Measurements from ENCODE around the gene GRIK1. TPM values are rescaled to one million over a fixed set of nuclear protein-coding genes. Genes with fewer than 3 reads are reported as not detected.

GRIK1 gene
- total RNA-seq, 1 donor from 2014 or later: not detected

GRCh38 chr21:29658177-29658933, 281.4 kb downstream of the GRIK1 start:
- no peak for ATAC-seq

DNA sequence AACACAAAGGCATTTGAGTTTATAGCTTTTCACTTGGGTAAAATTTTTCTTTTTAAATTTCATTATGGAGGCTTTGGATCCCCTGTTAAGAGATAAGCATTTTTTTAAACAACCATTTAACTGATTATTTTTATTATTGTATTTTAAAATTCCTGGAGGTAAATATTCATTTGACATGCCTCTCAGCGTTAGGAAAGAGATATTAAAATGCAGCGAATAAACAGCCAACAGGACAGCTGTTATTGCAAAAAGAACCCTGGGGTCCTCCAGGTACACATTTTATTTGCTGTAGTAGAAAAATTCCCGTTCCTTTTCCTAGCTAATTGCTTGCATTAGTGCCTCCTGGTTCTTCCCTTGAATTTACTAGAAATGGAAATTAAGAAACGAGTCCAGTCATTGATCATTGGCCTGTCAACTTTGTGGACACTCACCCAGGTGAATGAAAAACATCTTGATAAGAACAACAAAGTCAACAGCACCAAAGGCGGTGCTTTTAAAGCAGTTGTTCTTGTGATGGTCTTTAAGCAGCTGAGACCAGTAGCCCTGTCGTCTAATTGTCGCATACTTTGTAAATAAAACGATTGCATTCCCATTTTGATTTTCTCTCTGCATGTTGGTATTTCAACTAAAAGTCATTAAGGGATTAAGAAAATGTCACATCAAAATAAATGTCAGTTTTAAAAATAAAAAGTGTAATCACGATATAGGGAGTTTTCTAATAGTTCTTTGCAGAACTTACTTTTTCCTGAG, 282.4 kb downstream of the GRIK1 start:
- DNase-seq: no peak
- ATAC-seq: no peak
- intact Hi-C loops (cut with micrococcal nuclease): no loop called here

More at GRCh38 chr21:29658177-29658933, 281.4 kb downstream of the GRIK1 start:
- no peak for DNase-seq
- intact Hi-C loops (cut with micrococcal nuclease): no loop called here

DNA sequence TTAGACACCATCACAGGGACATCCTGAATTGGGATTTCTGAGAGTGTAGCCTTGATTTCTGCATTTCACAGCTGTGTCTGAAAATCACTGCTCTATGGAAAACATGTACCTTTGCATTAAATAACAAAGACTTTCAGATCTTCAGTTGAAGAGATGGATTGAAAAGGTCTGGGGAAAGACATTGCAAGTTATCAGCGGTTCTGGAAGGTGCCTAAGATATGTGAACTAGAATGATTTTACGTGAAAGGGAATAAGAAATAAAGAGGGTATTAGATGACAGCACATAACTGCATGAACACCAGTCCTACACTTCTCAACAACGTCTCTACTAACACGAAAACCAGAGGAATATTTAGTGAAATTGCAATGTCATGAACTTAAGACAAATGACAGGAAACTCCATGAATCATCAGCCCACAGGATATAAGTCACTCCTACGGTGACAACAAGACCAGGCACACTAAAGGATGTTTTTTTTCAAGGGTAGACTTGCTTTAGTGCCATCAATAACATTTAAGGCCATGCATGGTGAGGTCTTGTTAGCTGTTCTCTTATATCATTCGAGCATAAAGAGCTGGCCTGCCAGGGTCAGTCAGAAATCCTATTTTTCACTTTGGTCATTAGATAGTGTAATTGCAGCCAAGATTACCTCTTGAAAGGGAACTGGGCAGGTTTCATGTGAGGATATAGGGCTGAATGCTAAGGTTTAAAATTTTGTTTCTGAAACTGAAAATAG, 283.1 kb downstream of the GRIK1 start:
- ATAC-seq (no peak), DNase-seq (no peak)
- intact Hi-C loops (cut with micrococcal nuclease): no loop called here

- intact Hi-C loops (cut with micrococcal nuclease): no loop called here
- ATAC-seq: no peak
- no peak for DNase-seq
Observed at GRCh38 chr21:29655577-29655976, 284.2 kb downstream of the GRIK1 start.

DNA sequence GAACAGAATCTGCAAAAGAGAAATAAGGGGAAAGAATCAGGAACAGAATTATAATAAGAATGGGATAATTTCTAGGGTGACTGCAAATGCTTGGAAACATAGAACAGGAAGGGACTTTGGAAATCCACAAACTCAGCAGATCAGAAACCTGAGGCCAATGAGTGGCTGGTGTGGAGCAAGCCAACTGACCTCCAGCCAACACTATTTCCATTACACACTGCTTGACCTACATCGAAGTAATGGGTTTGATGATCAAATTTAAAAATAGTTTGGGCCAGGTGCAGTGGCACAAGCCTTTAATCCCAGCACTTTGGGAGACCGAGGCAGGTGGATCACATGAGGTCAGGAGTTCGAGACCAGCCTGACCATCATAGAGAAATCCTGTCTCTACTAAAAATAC, 284.9 kb downstream of the GRIK1 start:
- DNase-seq (no peak), ATAC-seq (no peak)
- intact Hi-C loops (cut with micrococcal nuclease): no loop called here

GRCh38 chr21:29654203-29654602, 285.6 kb downstream of the GRIK1 start:
- no peak for ATAC-seq
- intact Hi-C loops (cut with micrococcal nuclease): no loop called here

GRCh38 chr21:29650523-29651022, 289.2 kb downstream of the GRIK1 start:
- DNase-seq (no peak), ATAC-seq (no peak)
- intact Hi-C loops (cut with micrococcal nuclease): no loop called here

More at GRCh38 chr21:29654203-29654602, 285.6 kb downstream of the GRIK1 start:
- DNase-seq: no peak

- intact Hi-C loops (cut with micrococcal nuclease): no loop called here
- no peak for ATAC-seq
Observed at GRCh38 chr21:29649406-29649814, 290.4 kb downstream of the GRIK1 start.

DNA sequence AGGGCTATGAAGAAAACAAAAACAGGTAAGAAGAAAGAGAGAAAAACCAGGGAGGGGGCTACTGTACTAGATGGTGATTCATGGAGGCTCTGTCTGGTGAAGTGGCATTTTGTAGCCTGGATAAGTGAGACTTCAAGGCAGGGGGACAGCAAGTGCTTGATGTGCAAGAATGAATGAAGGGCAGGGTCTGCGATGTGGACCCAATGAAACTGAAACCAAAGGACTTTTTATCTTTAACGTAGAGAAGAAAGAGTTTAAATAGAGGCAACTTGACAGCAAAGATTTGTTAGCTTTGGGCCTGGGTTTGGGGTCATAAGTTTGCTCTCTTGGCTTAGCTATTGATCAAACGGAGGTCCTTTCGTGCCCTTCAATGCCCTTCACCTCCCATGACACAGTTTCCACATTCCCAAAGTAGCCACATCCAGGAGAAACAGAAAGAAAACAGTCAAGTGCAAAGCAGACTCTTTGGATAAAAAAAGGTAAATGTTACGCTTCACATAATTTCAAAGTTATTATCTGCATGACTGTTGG, 291.0 kb downstream of the GRIK1 start:
- intact Hi-C loops (cut with micrococcal nuclease): no loop called here
- ATAC-seq (no peak), DNase-seq (no peak)

More at GRCh38 chr21:29649406-29649814, 290.4 kb downstream of the GRIK1 start:
- DNase-seq: no peak

GRCh38 chr21:29647353-29647781, 292.4 kb downstream of the GRIK1 start:
- intact Hi-C loops (cut with micrococcal nuclease): no loop called here
- ATAC-seq: no peak
- DNase-seq: no peak

GRCh38 chr21:29645666-29646553, 293.9 kb downstream of the GRIK1 start:
- ATAC-seq (no peak), DNase-seq (no peak)
- intact Hi-C loops (cut with micrococcal nuclease): no loop called here

- DNase-seq (no peak), ATAC-seq (no peak)
- intact Hi-C loops (cut with micrococcal nuclease): no loop called here
Observed at GRCh38 chr21:29643289-29643688, 296.5 kb downstream of the GRIK1 start.

- intact Hi-C loops (cut with micrococcal nuclease): no loop called here
- DNase-seq: no peak
- ATAC-seq: no peak
Observed at GRCh38 chr21:29642551-29643245, 297.1 kb downstream of the GRIK1 start.

DNA sequence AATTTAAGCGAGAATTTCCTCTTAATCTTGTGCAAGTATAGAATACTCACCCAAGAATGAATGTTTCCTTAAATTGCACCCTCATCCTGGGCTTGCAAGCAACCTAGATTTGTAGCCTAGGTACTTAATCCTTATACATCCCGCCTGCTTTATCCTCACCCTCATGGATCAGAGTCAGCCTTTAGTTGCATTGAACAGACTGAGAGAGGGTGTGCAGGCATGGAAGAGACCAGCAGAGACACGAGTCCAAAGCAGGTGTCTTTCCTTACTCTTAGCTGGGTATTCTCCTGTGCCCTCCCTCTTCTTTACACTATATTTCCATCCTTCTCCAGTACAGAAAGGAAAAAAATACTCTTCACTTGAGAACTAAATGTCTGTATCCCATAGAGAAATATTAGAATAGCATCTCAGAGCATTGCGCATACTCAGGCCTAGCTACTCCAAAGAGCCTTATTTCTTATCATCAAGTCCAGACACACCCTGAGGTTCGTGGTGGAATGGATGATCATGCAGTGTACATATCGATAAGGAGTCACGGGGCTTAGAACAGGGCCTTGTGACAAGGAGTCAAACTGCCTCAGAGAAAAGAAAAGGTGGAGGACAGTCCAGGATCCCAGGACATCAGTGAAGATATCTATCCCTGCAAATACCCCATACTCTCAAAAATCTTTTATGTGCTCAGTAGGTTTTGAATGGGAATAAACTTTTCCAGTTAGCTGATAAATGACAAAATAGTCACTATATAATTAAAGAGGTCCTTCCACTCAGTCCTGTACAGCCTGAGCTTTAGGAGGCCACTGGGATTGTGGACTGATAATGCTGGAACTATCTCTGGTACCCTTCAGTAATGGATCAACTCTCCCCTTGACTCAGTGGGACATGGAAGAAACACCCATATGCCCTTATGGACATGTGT, 297.9 kb downstream of the GRIK1 start:
- DNase-seq (no peak), ATAC-seq (no peak)
- intact Hi-C loops (cut with micrococcal nuclease): no loop called here

GRCh38 chr21:29641001-29641634, 298.7 kb downstream of the GRIK1 start:
- no peak for ATAC-seq
- no peak for DNase-seq
- intact Hi-C loops (cut with micrococcal nuclease): no loop called here

DNA sequence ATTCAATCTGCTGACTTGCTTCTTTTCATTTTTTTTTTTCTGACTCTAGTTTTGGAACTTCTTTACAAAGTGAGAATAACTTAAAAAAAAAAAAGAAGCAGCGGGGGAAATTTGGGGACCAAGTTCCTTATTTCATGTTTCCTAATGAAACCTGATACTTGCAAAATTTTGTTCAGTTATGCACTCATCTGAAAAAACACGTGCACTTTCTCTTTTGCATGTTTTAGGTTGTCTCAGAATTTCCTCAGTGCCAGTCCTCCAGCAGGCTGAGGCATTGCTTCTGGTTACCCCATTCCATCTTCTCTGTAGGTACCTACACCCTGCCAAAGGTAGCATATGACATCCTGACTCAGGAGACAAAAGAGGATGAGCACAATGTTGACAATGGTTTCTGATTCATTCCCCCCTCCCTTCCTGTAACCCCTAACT, 299.7 kb downstream of the GRIK1 start:
- DNase-seq (no peak), ATAC-seq (no peak)
- intact Hi-C loops (cut with micrococcal nuclease): no loop called here

All from left ventricle myocardium superior (tissue), 1 donor.